Osteoblast (primary cell): ENCODE results near the gene AFAP1. TPM values are rescaled to one million over a fixed set of nuclear protein-coding genes. Genes with fewer than 3 reads are reported as not detected.

Experiments used
- DNase-seq: peaks from one replicate; pipeline ENCODE4 v3.0.0; 2011; ENCODE audit warnings: low spot score, mixed read lengths; ENCODE audit not compliant: insufficient read length; ENCODE audit errors: missing footprints
- H2AFZ ChIP-seq: 2 replicates; pipeline ENCODE4 v1.6.0; 2011; ENCODE audit warnings: mild to moderate bottlenecking, low read length
- H3K27ac ChIP-seq: 2 replicates; pipeline ENCODE4 v1.5.1; 2011; ENCODE audit warnings: mild to moderate bottlenecking, low read depth, low read length, moderate library complexity
- H3K27me3 ChIP-seq: 2 replicates; pipeline ENCODE4 v1.6.0; 2012; ENCODE audit warnings: mild to moderate bottlenecking, control low read depth, inconsistent platforms, low read length, moderate library complexity; ENCODE audit not compliant: insufficient read depth
- H3K36me3 ChIP-seq: 2 replicates; pipeline ENCODE4 v1.5.1; 2011; ENCODE audit warnings: mild to moderate bottlenecking, low read length, control low read depth, moderate library complexity; ENCODE audit not compliant: insufficient read depth
- H3K4me1 ChIP-seq: 2 replicates; pipeline ENCODE4 v1.5.1; 2011; ENCODE audit warnings: mild to moderate bottlenecking, low read length, control low read depth, moderate library complexity; ENCODE audit not compliant: insufficient read depth
- H3K4me2 ChIP-seq: 2 replicates; pipeline ENCODE4 v1.6.0; 2011; ENCODE audit warnings: mild to moderate bottlenecking, low read length; ENCODE audit not compliant: insufficient read depth
- H3K4me3 ChIP-seq: fragments of 200-600 bp; sonication (generic); 3 replicates; pipeline ENCODE4 v1.5.1; 2012; ENCODE audit warnings: mild to moderate bottlenecking, low read length, inconsistent platforms; ENCODE audit not compliant: insufficient read depth
- H3K79me2 ChIP-seq: 2 replicates; pipeline ENCODE4 v1.6.0; 2012; ENCODE audit warnings: mild to moderate bottlenecking, low read length, control low read depth, inconsistent platforms; ENCODE audit not compliant: insufficient read depth
- H3K9me3 ChIP-seq: 2 replicates; pipeline ENCODE4 v1.5.1; 2011; ENCODE audit warnings: low read depth, low read length, control low read depth
- H4K20me1 ChIP-seq: 2 replicates; pipeline ENCODE4 v1.6.0; 2012; ENCODE audit warnings: mild to moderate bottlenecking, low read length, control low read depth; ENCODE audit not compliant: insufficient read depth
- CTCF ChIP-seq: IDR thresholded peaks from 2 replicates; pipeline ENCODE4 v1.5.1; 2011; ENCODE audit warnings: mild to moderate bottlenecking, low read depth, low read length, moderate library complexity; ENCODE audit errors: extremely low read depth
- total RNA-seq: library from RNA; depleted of rRNA; stranded (reverse); fragments of >200 nt; gene quantifications from 2 replicates; pipeline ENCODE4 v1.2.3, GENCODE V29; 2012

The AFAP1 gene
- total RNA-seq, 1 donor, result 101 TPM

DNA sequence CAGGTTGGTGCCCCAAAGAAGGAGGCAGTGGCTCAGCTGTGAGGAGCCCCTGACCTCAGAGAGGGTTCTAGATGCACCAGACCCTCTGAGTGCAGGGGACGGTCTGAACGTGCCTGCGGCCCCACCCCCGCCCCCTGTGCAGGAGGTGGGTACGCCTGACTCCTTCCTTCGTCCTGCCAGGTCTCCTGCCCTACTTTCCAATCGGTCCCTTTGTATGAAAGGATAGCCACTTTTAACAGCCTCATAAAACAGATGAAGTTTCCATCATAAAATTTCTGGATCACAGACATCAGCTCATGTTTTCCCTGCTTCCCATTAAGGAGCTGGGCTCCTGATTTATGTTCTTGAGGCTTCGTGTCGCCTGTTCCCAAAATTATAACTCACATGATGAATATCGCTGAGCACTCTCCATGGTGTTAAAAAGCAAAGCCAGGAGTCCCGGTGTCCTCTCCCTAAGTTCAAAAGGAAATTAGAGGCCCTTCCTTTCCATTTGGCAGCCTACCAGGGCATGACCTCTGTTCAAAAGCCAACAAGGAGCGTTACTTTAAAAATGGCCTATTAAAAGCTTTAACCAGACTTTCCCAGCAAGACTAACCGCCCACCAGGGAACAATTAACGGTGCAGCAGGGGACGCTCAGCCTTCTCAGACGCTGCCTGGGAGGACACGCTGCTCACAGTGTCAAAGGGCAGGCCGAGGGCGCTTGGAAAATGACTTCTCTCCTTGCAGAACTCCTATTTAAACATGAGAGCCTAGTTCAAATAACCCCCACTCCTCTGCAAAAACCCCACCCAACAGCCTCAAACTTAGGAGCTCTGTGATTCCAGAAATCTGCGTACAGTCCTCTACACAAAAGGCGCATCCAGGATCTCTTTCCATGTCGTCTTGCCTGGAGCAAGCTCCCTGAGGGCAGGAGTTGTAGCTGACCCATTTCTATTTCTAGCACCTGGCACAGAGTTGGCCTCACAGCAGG is 181.9 kb downstream of the AFAP1 start:
- Histone ChIP-seq H3K27me3 (no peaks in the 10 kb centered on the region), H3K79me2 (peaks cover 35% of the 10 kb centered on the region), H3K9me3 (no peaks in the 10 kb centered on the region), H2AFZ (no peak overlapping the region), H3K4me2 (no peak overlapping the region), H4K20me1 (peaks cover 66% of the 10 kb centered on the region), H3K27ac (no peak overlapping the region), H3K4me1 (no peaks in the 10 kb centered on the region), H3K36me3 (peaks cover 62% of the 10 kb centered on the region), H3K4me3 (no peak overlapping the region)
- no peak for DNase-seq
- TF ChIP-seq CTCF, result no peak

DNA sequence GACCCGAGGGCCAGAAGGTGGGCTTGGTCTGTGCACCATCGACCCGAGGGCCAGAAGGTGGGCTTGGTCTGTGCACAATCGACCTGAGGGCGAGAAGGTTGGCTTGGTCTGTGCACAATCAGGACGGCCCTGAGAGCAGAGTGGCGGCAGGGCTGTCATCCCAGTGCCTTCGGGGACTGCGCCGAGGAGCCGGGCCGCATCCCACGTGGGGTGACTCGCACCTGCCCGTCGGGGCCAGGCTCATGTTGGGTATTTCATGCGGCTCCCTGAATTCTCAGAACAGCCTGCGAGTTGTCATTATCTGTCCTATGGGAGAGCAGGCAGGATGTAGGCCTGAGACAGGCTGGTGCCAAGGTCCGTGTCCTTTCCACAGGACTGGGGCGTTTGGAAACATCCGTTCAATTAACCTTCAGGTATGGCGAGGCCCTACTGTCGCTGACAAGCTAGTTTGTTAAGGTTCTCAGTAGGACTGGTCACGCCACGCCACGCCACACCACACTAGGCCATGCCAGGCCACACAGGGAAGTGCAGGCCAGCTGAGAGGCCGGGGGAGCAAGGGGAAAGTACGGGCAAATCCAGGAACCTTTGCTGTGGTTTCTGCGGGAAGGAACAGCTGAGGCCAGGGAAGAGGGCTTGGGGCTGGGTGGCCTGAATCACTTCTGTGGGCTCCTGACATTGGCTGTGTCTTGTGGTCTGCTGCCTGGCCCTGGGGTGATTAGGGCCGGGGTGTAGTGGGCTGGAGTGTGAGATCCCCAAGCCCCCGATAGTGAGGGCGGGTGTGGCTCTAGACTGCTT is 182.9 kb downstream of the AFAP1 start:
- peaks cover 57% of the 10 kb centered on the region for H4K20me1 ChIP-seq
- H3K4me3 ChIP-seq, result no peak overlapping the region

DNA sequence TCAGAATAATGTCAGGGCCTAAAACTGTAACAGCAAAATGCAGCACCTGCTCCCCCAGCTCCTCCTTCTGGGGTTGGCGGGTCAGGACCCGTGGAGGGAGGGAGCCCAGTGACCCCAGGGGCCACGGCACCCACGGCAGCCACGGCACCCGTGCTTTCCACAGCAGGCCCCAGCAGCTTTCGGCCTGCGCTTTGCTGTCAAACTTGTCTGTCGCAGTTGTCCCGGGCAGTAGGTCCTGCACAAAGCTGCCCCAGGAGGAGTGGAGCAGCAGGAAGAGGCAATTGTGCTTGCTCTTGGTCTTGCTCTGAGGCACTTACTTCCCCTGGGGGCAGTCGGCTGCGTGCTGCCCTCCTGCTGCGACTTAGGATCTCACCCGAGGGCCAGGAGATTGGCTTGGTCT is 183.6 kb downstream of the AFAP1 start:
- no peak overlapping the region for H3K4me3 ChIP-seq
- H3K4me2 ChIP-seq, result no peak overlapping the region
- H3K4me1 ChIP-seq, result peaks cover 2% of the 10 kb centered on the region
- no peak for DNase-seq
- H3K27me3 ChIP-seq, result no peaks in the 10 kb centered on the region
- H3K36me3 ChIP-seq, result peaks cover 45% of the 10 kb centered on the region
- peaks cover 51% of the 10 kb centered on the region for H4K20me1 ChIP-seq
- H3K27ac ChIP-seq, result no peak overlapping the region
- no peak for TF ChIP-seq CTCF
- peaks cover 18% of the 10 kb centered on the region for H3K79me2 ChIP-seq
- no peak overlapping the region for H2AFZ ChIP-seq
- H3K9me3 ChIP-seq, result no peaks in the 10 kb centered on the region

More for the DNA sequence above, 182.9 kb downstream of the AFAP1 start:
- DNase-seq, result no peak
- Histone ChIP-seq H3K4me1 (no peaks in the 10 kb centered on the region), H3K36me3 (peaks cover 52% of the 10 kb centered on the region), H2AFZ (no peak overlapping the region), H3K27ac (no peak overlapping the region), H3K4me2 (no peak overlapping the region), H3K27me3 (no peaks in the 10 kb centered on the region), H3K9me3 (no peaks in the 10 kb centered on the region), H3K79me2 (peaks cover 25% of the 10 kb centered on the region)
- no peak for TF ChIP-seq CTCF

DNA sequence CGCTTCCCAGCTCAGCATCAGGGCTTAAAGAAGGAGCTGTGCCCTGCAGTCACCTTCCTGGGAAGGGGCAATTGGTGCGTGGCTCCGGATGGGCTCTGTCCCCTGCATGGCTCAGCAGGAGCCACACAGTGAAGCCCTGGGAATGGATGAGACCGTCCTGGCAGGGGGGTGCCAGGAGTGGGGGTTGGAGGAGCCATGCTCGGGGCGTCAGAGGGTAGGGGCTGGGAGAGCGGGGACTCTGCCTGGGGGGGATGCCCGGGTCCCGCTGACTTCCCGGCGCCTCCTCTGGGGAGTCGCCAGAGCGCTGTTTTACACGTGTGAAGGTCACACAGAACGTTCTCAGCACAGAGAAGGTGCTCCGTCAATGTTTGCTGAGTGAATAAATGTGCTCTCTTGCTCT is 184.1 kb downstream of the AFAP1 start:
- Histone ChIP-seq H3K4me3 (no peak overlapping the region), H3K27ac (no peak overlapping the region), H4K20me1 (peaks cover 52% of the 10 kb centered on the region), H3K4me1 (peaks cover 8% of the 10 kb centered on the region), H2AFZ (no peak overlapping the region), H3K9me3 (no peaks in the 10 kb centered on the region), H3K27me3 (no peaks in the 10 kb centered on the region), H3K79me2 (peaks cover 16% of the 10 kb centered on the region), H3K4me2 (no peak overlapping the region), H3K36me3 (peaks cover 40% of the 10 kb centered on the region)
- DNase-seq, result no peak
- no peak for TF ChIP-seq CTCF
